Fibroblast of lung (primary cell): ENCODE results near the gene PFDN1.

Experiments
- CTCF ChIP-seq, 2 donors: IDR thresholded peaks in 1 of 2; conservative IDR thresholded peaks in 1 of 2; 1 replicate in 1 of 2; 2 replicates in 1 of 2; pipeline ENCODE4 v1.5.1; 2011 to 2012; ENCODE audit warnings: low read length in 2 of 2, control low read depth in 1 of 2, inconsistent platforms in 1 of 2, low read depth in 1 of 2, mild to moderate bottlenecking in 1 of 2
- EZH2 ChIP-seq: IDR thresholded peaks from 2 replicates; pipeline ENCODE4 v1.5.1; 2012; ENCODE audit warnings: low read length, control low read depth, mild to moderate bottlenecking; ENCODE audit errors: missing control alignments

- no peak for TF ChIP-seq CTCF (conservative IDR thresholded peaks at IDR 0.05 in 1 of 2, IDR thresholded peaks at IDR 0.05 in 1 of 2; ENCODE audit: low read depth in 1 of 2, low read length in 2 of 2)
- TF ChIP-seq EZH2: no peak
Measured at GRCh38 chr5:140260089-140260656, 42.7 kb downstream of the PFDN1 start.
